K562 (cell line): ENCODE measurements around the gene ZBTB32. TPM values are rescaled to one million over a fixed set of nuclear protein-coding genes. Genes with fewer than 3 reads are reported as not detected.
A peak's percentile ranks its signal among the peaks of the same experiment; 100 is the strongest.

Experiments used
- ADNP ChIP-seq: fragments of 200-800 bp; sonication (Bioruptor generic); IDR thresholded peaks from 2 replicates; pipeline ENCODE4 v1.6.1; 2016; ENCODE audit warnings: missing genetic modification characterization, missing compliant biosample characterization
- BCOR ChIP-seq: fragments of 450-650 bp; IDR thresholded peaks from 2 replicates; pipeline ENCODE4 v1.6.1; 2016
- CBX1 ChIP-seq: sonication (generic); IDR thresholded peaks from 2 replicates; pipeline ENCODE4 v1.6.1; 2016; ENCODE audit warnings: antibody characterized with exemption, low read depth, mild to moderate bottlenecking
- ETS2 ChIP-seq: IDR thresholded peaks from 2 replicates; pipeline ENCODE4 v1.6.1; 2016; ENCODE audit warnings: borderline replicate concordance, missing genetic modification characterization, mild to moderate bottlenecking, moderate library complexity, missing compliant biosample characterization; ENCODE audit not compliant: poor library complexity, severe bottlenecking
- FOXM1 ChIP-seq, 2 experiments: fragments of 450-650 bp in 1 of 2; sonication (generic) in 1 of 2; formaldehyde crosslinking in 1 of 2; IDR thresholded peaks; 2 replicates each; pipeline versions ENCODE4 v1.6.1 to v1.9.0; 2017 to 2022; ENCODE audit warnings: low read depth in 2 of 2, mild to moderate bottlenecking in 2 of 2, missing genetic modification reagents in 1 of 2, moderate library complexity in 1 of 2
- GATA2 ChIP-seq: sonication (generic); formaldehyde crosslinking; IDR thresholded peaks from 2 replicates; pipeline ENCODE4 v1.4.0; 2020; ENCODE audit warnings: mild to moderate bottlenecking, missing genetic modification reagents
- HDAC2 ChIP-seq: fragments of 450-650 bp; IDR thresholded peaks from 2 replicates; pipeline ENCODE4 v1.6.1; 2016; ENCODE audit warnings: mild to moderate bottlenecking
- KAT2B ChIP-seq: IDR thresholded peaks from one replicate; pipeline ENCODE4 v1.6.1; 2012; ENCODE audit warnings: low read depth, mild to moderate bottlenecking, control low read depth, inconsistent platforms, low read length, moderate library complexity
- MAFK ChIP-seq: IDR thresholded peaks from 2 replicates; pipeline ENCODE4 v1.6.1; 2011; ENCODE audit warnings: low read length, improper control_type of control experiment
- MCM5 ChIP-seq: fragments of 450-650 bp; IDR thresholded peaks from 2 replicates; pipeline ENCODE4 v1.6.1; 2016; ENCODE audit warnings: low read depth
- MXI1 ChIP-seq: IDR thresholded peaks from 2 replicates; pipeline ENCODE4 v1.6.1; 2011; ENCODE audit warnings: low read depth, mild to moderate bottlenecking, improper control_type of control experiment, low read length
- POU5F1 ChIP-seq: fragments of 150-350 bp; IDR thresholded peaks from 2 replicates; pipeline ENCODE4 v1.6.1; 2014; ENCODE audit warnings: borderline replicate concordance, low read length, low read depth, mild to moderate bottlenecking; ENCODE audit not compliant: partially characterized antibody
- PURB ChIP-seq: sonication (generic); formaldehyde crosslinking; IDR thresholded peaks from 2 replicates; pipeline ENCODE4 v1.9.0; 2021; ENCODE audit warnings: low read depth, mild to moderate bottlenecking, missing genetic modification reagents
- RBM34 ChIP-seq: fragments of 200-400 bp; formaldehyde crosslinking; IDR thresholded peaks from 2 replicates; pipeline ENCODE4 v1.6.1; 2018; ENCODE audit warnings: low read length, borderline replicate concordance; ENCODE audit not compliant: insufficient read depth
- SAFB ChIP-seq: fragments of 200-400 bp; formaldehyde crosslinking; IDR thresholded peaks from 2 replicates; pipeline ENCODE4 v1.6.1; 2017; ENCODE audit warnings: low read depth, low read length, borderline replicate concordance
- SMARCB1 ChIP-seq: IDR thresholded peaks from 2 replicates; pipeline ENCODE4 v1.6.1; 2011; ENCODE audit warnings: improper control_type of control experiment, low read depth; ENCODE audit not compliant: insufficient read length
- SMARCC2 ChIP-seq: fragments of 450-650 bp; IDR thresholded peaks from 2 replicates; pipeline ENCODE4 v1.6.1; 2017; ENCODE audit warnings: antibody characterized with exemption, moderate library complexity, mild to moderate bottlenecking, low read depth
- SREBF2 ChIP-seq: sonication (generic); formaldehyde crosslinking; IDR thresholded peaks from 2 replicates; pipeline ENCODE4 v1.4.0; 2020; ENCODE audit warnings: mild to moderate bottlenecking, missing genetic modification reagents
- ZEB2 ChIP-seq: fragments of 450-650 bp; IDR thresholded peaks from 2 replicates; pipeline ENCODE4 v1.6.1; 2016
- ZNF324 ChIP-seq: fragments of 250-450 bp; sonication (Bioruptor Pico); IDR thresholded peaks from 2 replicates; pipeline ENCODE4 v1.4.0; 2020; ENCODE audit warnings: mild to moderate bottlenecking
- ZNF644 ChIP-seq: fragments of 200-800 bp; sonication (Bioruptor generic); IDR thresholded peaks from 2 replicates; pipeline ENCODE4 v1.6.1; 2016; ENCODE audit warnings: low read depth, missing genetic modification characterization, missing compliant biosample characterization
- ZNF764 ChIP-seq: fragments of 250-450 bp; sonication (Bioruptor Pico); IDR thresholded peaks from 2 replicates; pipeline ENCODE4 v1.4.0; 2020; ENCODE audit warnings: low read depth, mild to moderate bottlenecking, moderate library complexity
- polyA plus RNA-seq, 8 experiments: library from polyadenylated mRNA; depleted of rRNA in 4 of 8; stranded (reverse) in 5 of 8; unstranded in 3 of 8; fragments of >200 nt; fragmentation: Nextera tagmentation in 2 of 8; fragmentation: Illumina TruSeq in 1 of 8; extraction: Ambion mirVana in 2 of 8; extraction: Trizol in 1 of 8; gene quantifications; 2 replicates each; pipeline versions ENCODE4 v1.2.1 to v1.2.3, GENCODE V29; 2011 to 2014; ENCODE audit warnings: inconsistent platforms in 1 of 8, missing spikeins in 1 of 8
- total RNA-seq, 7 experiments: library from RNA; depleted of rRNA in 6 of 7; stranded (reverse); fragments of >200 nt in 6 of 7; fragmentation: Illumina TruSeq in 2 of 7; extraction: Trizol in 2 of 7; gene quantifications; 2 replicates each; pipeline versions ENCODE4 v1.2.1 to v1.2.3, GENCODE V29; 2011 to 2021; ENCODE audit warnings: low replicate concordance in 1 of 7
- TF ChIP-seq, protein P1 (sequence below): conservative IDR thresholded peaks from 2 replicates; pipeline ENCODE4 v1.6.1; 2011; ENCODE audit warnings: low read depth, mild to moderate bottlenecking, low read length; ENCODE audit not compliant: control insufficient read depth
- TF ChIP-seq, protein P2 (sequence below): fragments of 250-450 bp; sonication (Bioruptor Pico); IDR thresholded peaks from 2 replicates; pipeline ENCODE4 v1.4.0; 2020; ENCODE audit warnings: mild to moderate bottlenecking, moderate library complexity

The ZBTB32 gene
- total and polyA plus RNA-seq, 9 of the 15 experiments (the other 6 are each of a cell fraction or from before 2014, with no cell fraction given): 0.20 TPM; not detected in 8

DNA sequence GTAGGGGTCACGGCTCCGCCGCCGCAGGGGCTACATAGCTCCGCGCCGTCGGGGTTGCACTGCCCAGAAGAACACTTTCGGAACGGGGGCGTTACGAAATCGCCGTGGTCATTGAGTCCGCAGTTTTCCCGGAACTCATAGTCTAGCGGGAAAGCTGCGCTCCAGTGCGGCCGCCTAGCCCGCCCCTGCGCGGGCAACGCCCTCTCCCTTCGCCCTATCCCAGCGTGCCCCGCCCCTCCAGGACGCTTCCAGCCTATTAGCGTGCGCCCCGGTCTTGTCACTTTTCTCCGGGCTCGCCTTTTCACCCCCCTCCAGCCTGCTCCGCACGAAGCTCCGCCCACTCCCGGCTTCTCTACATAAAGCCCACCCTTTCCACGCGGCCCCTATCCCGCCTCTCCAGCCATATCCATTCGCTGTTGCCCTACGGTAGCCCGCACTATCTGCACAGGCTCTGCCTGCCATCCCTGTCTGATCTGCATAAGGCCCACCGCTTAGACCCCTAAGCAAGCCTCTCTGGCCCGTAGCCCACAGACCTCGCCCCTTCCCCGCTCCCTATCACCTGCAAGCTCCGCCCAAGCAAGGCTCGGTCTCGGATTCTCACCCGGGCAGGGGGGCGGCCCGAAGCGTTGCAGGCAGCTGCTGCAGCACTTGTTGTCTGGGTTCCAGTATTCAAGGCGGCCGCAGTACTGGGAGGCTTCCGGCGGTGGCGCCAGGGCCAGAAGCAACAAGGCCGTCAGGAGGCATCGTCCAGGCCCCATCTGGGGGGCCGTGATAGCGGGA lies 36.3 kb downstream of the ZBTB32 start (continued):
- TF ChIP-seq, protein P1, sequence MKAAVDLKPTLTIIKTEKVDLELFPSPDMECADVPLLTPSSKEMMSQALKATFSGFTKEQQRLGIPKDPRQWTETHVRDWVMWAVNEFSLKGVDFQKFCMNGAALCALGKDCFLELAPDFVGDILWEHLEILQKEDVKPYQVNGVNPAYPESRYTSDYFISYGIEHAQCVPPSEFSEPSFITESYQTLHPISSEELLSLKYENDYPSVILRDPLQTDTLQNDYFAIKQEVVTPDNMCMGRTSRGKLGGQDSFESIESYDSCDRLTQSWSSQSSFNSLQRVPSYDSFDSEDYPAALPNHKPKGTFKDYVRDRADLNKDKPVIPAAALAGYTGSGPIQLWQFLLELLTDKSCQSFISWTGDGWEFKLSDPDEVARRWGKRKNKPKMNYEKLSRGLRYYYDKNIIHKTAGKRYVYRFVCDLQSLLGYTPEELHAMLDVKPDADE: peak; percentile 42
- no peak for TF ChIP-seq ZNF764 (CRISPR knock-in tag)
- no peak for TF ChIP-seq MAFK
- TF ChIP-seq ZEB2: no peak
- no peak for TF ChIP-seq ADNP (tag)
- TF ChIP-seq FOXM1 (IDR thresholded peaks at IDR 0.05; ENCODE audit: low read depth): no peak
- TF ChIP-seq FOXM1 (CRISPR knock-in tag; IDR thresholded peaks at IDR 0.05; ENCODE audit: low read depth): no peak
- no peak for TF ChIP-seq KAT2B
- TF ChIP-seq SMARCB1: no peak
- TF ChIP-seq SREBF2 (CRISPR knock-in tag): no peak
- TF ChIP-seq PURB: no peak
- TF ChIP-seq, protein P2, sequence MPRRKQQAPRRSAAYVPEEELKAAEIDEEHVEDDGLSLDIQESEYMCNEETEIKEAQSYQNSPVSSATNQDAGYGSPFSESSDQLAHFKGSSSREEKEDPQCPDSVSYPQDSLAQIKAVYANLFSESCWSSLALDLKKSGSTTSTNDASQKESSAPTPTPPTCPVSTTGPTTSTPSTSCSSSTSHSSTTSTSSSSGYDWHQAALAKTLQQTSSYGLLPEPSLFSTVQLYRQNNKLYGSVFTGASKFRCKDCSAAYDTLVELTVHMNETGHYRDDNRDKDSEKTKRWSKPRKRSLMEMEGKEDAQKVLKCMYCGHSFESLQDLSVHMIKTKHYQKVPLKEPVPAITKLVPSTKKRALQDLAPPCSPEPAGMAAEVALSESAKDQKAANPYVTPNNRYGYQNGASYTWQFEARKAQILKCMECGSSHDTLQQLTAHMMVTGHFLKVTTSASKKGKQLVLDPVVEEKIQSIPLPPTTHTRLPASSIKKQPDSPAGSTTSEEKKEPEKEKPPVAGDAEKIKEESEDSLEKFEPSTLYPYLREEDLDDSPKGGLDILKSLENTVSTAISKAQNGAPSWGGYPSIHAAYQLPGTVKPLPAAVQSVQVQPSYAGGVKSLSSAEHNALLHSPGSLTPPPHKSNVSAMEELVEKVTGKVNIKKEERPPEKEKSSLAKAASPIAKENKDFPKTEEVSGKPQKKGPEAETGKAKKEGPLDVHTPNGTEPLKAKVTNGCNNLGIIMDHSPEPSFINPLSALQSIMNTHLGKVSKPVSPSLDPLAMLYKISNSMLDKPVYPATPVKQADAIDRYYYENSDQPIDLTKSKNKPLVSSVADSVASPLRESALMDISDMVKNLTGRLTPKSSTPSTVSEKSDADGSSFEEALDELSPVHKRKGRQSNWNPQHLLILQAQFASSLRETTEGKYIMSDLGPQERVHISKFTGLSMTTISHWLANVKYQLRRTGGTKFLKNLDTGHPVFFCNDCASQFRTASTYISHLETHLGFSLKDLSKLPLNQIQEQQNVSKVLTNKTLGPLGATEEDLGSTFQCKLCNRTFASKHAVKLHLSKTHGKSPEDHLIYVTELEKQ (CRISPR knock-in tag): no peak
- TF ChIP-seq ZNF324 (CRISPR knock-in tag): no peak
- no peak for TF ChIP-seq SAFB
- no peak for TF ChIP-seq MCM5
- TF ChIP-seq GATA2: 0 out of 2 replicates have a peak, but pooled peaks have one; percentile 46
- no peak for TF ChIP-seq MXI1
- TF ChIP-seq CBX1: no peak
- TF ChIP-seq ETS2 (tag): no peak
- no peak for TF ChIP-seq SMARCC2
- peak; percentile 70 for TF ChIP-seq HDAC2
- TF ChIP-seq RBM34: no peak
- 0 out of 2 replicates have a peak, but pooled peaks have one; percentile 39 for TF ChIP-seq BCOR
- no peak for TF ChIP-seq ZNF644 (tag)
- no peak for TF ChIP-seq POU5F1
